HepG2 (cell line): Measurements from ENCODE around the gene LDHAL6B. TPM values are rescaled to one million over a fixed set of nuclear protein-coding genes. Genes with fewer than 3 reads are reported as not detected.

ENCODE experiments used
- CHD4 ChIP-seq: fragments of 200-600 bp; sonication (generic); IDR thresholded peaks from 2 replicates; pipeline ENCODE4 v1.7.0; 2017; ENCODE audit warnings: mild to moderate bottlenecking, low read length, borderline replicate concordance
- CREM ChIP-seq, 2 experiments: sonication (generic) in 1 of 2; formaldehyde crosslinking in 1 of 2; IDR thresholded peaks; 2 replicates each; pipeline versions ENCODE4 v1.4.0 to v1.6.1; 2016 to 2020; ENCODE audit warnings: antibody characterized with exemption in 1 of 2, mild to moderate bottlenecking in 1 of 2, missing genetic modification reagents in 1 of 2
- DMAP1 ChIP-seq: IDR thresholded peaks from 2 replicates; pipeline ENCODE4 v1.6.1; 2016
- ELF1 ChIP-seq: sonication (generic); formaldehyde crosslinking; IDR thresholded peaks from 2 replicates; pipeline ENCODE4 v1.4.0; 2020; ENCODE audit warnings: missing genetic modification reagents
- FOSL2 ChIP-seq: sonication (generic); formaldehyde crosslinking; IDR thresholded peaks from 2 replicates; pipeline ENCODE4 v1.4.0; 2020; ENCODE audit warnings: missing genetic modification reagents
- FOXJ3 ChIP-seq: sonication (generic); formaldehyde crosslinking; IDR thresholded peaks from 2 replicates; pipeline ENCODE4 v1.4.0; 2020; ENCODE audit warnings: missing genetic modification reagents, mild to moderate bottlenecking, borderline replicate concordance
- HDAC1 ChIP-seq: sonication (generic); formaldehyde crosslinking; IDR thresholded peaks from 2 replicates; pipeline ENCODE4 v1.5.1; 2020; ENCODE audit warnings: mild to moderate bottlenecking, missing genetic modification reagents
- MBD4 ChIP-seq: IDR thresholded peaks from 2 replicates; pipeline ENCODE4 v1.6.1; 2012; ENCODE audit warnings: low read length, inconsistent platforms, borderline replicate concordance
- MIER2 ChIP-seq: IDR thresholded peaks from 2 replicates; pipeline ENCODE4 v1.6.1; 2016; ENCODE audit warnings: missing biosample characterization, missing genetic modification reagents
- SMC3 ChIP-seq: IDR thresholded peaks from 2 replicates; pipeline ENCODE4 v1.6.1; 2011; ENCODE audit warnings: low read length, improper control_type of control experiment
- TBX2 ChIP-seq: sonication (generic); formaldehyde crosslinking; IDR thresholded peaks from 2 replicates; pipeline ENCODE4 v1.5.0; 2020; ENCODE audit warnings: missing genetic modification reagents, mild to moderate bottlenecking, borderline replicate concordance
- TCF7L2 ChIP-seq: IDR thresholded peaks from 2 replicates; pipeline ENCODE4 v1.6.1; 2011; ENCODE audit warnings: mild to moderate bottlenecking, low read depth, low read length, moderate library complexity
- THYN1 ChIP-seq: sonication (generic); formaldehyde crosslinking; IDR thresholded peaks from 2 replicates; pipeline ENCODE4 v1.8.1; 2023; ENCODE audit warnings: low read depth, mild to moderate bottlenecking, moderate library complexity, missing genetic modification reagents, borderline replicate concordance
- TMF1 ChIP-seq: sonication (generic); formaldehyde crosslinking; IDR thresholded peaks from 2 replicates; pipeline ENCODE4 v1.8.1; 2022; ENCODE audit warnings: low read depth, missing genetic modification reagents
- TSC22D2 ChIP-seq: sonication (generic); formaldehyde crosslinking; IDR thresholded peaks from 2 replicates; pipeline ENCODE4 v1.5.1; 2020; ENCODE audit warnings: missing genetic modification reagents, mild to moderate bottlenecking, borderline replicate concordance
- ZBTB7A ChIP-seq: sonication (generic); formaldehyde crosslinking; IDR thresholded peaks from 2 replicates; pipeline ENCODE4 v1.8.0; 2022; ENCODE audit warnings: mild to moderate bottlenecking, missing genetic modification reagents
- ZFP90 ChIP-seq: sonication (generic); formaldehyde crosslinking; IDR thresholded peaks from 2 replicates; pipeline ENCODE4 v1.8.0; 2022; ENCODE audit warnings: missing genetic modification reagents, mild to moderate bottlenecking, inconsistent platforms, borderline replicate concordance
- ZNF30 ChIP-seq: sonication (generic); formaldehyde crosslinking; IDR thresholded peaks from 2 replicates; pipeline ENCODE4 v1.5.0; 2020; ENCODE audit warnings: mild to moderate bottlenecking, missing genetic modification reagents
- ZNF484 ChIP-seq: sonication (generic); formaldehyde crosslinking; IDR thresholded peaks from 2 replicates; pipeline ENCODE4 v1.5.1; 2020; ENCODE audit warnings: mild to moderate bottlenecking, low read depth, missing genetic modification reagents, borderline replicate concordance
- ZNF530 ChIP-seq: sonication (generic); formaldehyde crosslinking; IDR thresholded peaks from 2 replicates; pipeline ENCODE4 v1.5.0; 2020; ENCODE audit warnings: low read depth, mild to moderate bottlenecking, missing genetic modification reagents
- ZNF556 ChIP-seq: sonication (generic); formaldehyde crosslinking; IDR thresholded peaks from 2 replicates; pipeline ENCODE4 v1.4.0; 2020; ENCODE audit warnings: mild to moderate bottlenecking, missing genetic modification reagents, borderline replicate concordance
- ZNF703 ChIP-seq: sonication (generic); formaldehyde crosslinking; IDR thresholded peaks from 2 replicates; pipeline ENCODE4 v1.5.1; 2020; ENCODE audit warnings: missing genetic modification reagents, mild to moderate bottlenecking, moderate library complexity, borderline replicate concordance
- polyA plus RNA-seq, 8 experiments: library from polyadenylated mRNA; depleted of rRNA in 3 of 8; stranded (reverse) in 7 of 8; unstranded in 1 of 8; fragments of >200 nt; fragmentation: Illumina TruSeq in 4 of 8; extraction: Trizol in 4 of 8; gene quantifications; 2 replicates each; pipeline versions ENCODE4 v1.2.1 to v1.2.3, GENCODE V29; 2011 to 2016; ENCODE audit warnings: low read depth in 4 of 8, missing spikeins in 1 of 8, mixed read lengths in 1 of 8; ENCODE audit not compliant: insufficient read depth in 1 of 8
- total RNA-seq, 5 experiments: library from RNA; depleted of rRNA; stranded (reverse); fragments of >200 nt; fragmentation: Illumina TruSeq; extraction: Trizol; gene quantifications; 2 replicates each; pipeline ENCODE4 v1.2.3, GENCODE V29; 2016; ENCODE audit warnings: low read depth in 1 of 5
- TF ChIP-seq, protein P1 (sequence below): sonication (generic); formaldehyde crosslinking; IDR thresholded peaks from 2 replicates; pipeline ENCODE4 v1.4.0; 2020; ENCODE audit warnings: mild to moderate bottlenecking, missing genetic modification reagents
- TF ChIP-seq, protein P2 (sequence below): sonication (generic); formaldehyde crosslinking; IDR thresholded peaks from 2 replicates; pipeline ENCODE4 v1.9.0; 2022; ENCODE audit warnings: low read depth, missing genetic modification reagents
- TF ChIP-seq, protein P3 (sequence below): sonication (generic); formaldehyde crosslinking; IDR thresholded peaks from 2 replicates; pipeline ENCODE4 v1.5.0; 2020; ENCODE audit warnings: mild to moderate bottlenecking, missing genetic modification reagents, moderate library complexity

LDHAL6B gene
- total and polyA plus RNA-seq, 2 of the 13 experiments (the other 11 are each of a cell fraction or from before 2014, with no cell fraction given): not detected

DNA sequence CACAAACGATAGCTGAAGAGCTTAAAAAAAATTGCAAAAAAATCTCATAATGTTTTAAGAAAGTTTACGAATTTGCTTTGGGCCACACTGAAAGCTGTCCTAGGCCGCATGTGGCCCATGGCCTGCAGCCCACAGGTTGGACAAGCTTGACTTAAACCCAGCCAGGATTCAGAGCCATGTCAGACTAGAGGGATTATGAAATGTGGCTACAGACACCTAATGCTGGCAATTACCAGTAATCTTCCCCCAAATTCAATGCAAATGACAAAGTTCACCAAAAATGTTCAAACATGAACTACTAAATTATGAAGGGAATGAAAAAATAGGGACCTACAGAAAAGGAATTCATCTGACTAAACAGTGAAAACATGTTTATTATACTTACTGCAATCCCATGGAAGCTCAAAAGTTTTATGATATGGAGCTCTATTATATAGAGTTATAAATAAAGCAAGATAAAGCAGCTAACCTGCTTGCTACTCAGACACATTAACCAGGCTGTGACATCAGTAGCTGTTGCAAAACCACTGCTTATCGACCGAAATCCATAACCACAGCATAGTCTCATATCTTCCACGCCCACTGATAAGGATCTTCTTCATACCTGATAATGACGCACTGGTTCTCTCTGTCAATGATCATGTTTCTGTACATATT, 49.2 kb downstream of the LDHAL6B start (continued):
- no peak for TF ChIP-seq ZNF530 (CRISPR knock-in tag)
- TF ChIP-seq TSC22D2: no peak
- TF ChIP-seq, protein P1, sequence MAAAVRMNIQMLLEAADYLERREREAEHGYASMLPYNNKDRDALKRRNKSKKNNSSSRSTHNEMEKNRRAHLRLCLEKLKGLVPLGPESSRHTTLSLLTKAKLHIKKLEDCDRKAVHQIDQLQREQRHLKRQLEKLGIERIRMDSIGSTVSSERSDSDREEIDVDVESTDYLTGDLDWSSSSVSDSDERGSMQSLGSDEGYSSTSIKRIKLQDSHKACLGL: no peak
- TF ChIP-seq FOSL2 (CRISPR knock-in tag): peak; percentile 82
- no peak for TF ChIP-seq SMC3
- TF ChIP-seq TCF7L2: no peak
- peak; percentile 80 for TF ChIP-seq CREM (IDR thresholded peaks at IDR 0.05)
- TF ChIP-seq CREM (CRISPR knock-in tag; IDR thresholded peaks at IDR 0.05): no peak
- 0 out of 2 replicates have a peak, but pooled peaks have one; percentile 11 for TF ChIP-seq CHD4
- TF ChIP-seq ZNF484 (CRISPR knock-in tag): no peak
- TF ChIP-seq, protein P2, sequence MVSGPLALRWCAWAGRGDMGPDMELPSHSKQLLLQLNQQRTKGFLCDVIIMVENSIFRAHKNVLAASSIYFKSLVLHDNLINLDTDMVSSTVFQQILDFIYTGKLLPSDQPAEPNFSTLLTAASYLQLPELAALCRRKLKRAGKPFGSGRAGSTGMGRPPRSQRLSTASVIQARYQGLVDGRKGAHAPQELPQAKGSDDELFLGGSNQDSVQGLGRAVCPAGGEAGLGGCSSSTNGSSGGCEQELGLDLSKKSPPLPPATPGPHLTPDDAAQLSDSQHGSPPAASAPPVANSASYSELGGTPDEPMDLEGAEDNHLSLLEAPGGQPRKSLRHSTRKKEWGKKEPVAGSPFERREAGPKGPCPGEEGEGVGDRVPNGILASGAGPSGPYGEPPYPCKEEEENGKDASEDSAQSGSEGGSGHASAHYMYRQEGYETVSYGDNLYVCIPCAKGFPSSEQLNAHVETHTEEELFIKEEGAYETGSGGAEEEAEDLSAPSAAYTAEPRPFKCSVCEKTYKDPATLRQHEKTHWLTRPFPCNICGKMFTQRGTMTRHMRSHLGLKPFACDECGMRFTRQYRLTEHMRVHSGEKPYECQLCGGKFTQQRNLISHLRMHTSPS: no peak
- no peak for TF ChIP-seq MIER2 (CRISPR knock-in tag)
- peak; percentile 33; the same call in 1 of the 2 replicates for TF ChIP-seq HDAC1
- TF ChIP-seq ELF1 (CRISPR knock-in tag): no peak
- TF ChIP-seq ZBTB7A (CRISPR knock-in tag): no peak
- TF ChIP-seq ZNF556 (CRISPR knock-in tag): no peak
- TF ChIP-seq TBX2: peak; percentile 24; the same call in 1 of the 2 replicates
- no peak for TF ChIP-seq ZNF703 (CRISPR knock-in tag)
- TF ChIP-seq ZNF30 (CRISPR knock-in tag): no peak
- TF ChIP-seq THYN1 (CRISPR knock-in tag): no peak
- no peak for TF ChIP-seq ZFP90 (CRISPR knock-in tag)
- TF ChIP-seq FOXJ3 (CRISPR knock-in tag): peak; percentile 42; the same call in 1 of the 2 replicates
- TF ChIP-seq, protein P3, sequence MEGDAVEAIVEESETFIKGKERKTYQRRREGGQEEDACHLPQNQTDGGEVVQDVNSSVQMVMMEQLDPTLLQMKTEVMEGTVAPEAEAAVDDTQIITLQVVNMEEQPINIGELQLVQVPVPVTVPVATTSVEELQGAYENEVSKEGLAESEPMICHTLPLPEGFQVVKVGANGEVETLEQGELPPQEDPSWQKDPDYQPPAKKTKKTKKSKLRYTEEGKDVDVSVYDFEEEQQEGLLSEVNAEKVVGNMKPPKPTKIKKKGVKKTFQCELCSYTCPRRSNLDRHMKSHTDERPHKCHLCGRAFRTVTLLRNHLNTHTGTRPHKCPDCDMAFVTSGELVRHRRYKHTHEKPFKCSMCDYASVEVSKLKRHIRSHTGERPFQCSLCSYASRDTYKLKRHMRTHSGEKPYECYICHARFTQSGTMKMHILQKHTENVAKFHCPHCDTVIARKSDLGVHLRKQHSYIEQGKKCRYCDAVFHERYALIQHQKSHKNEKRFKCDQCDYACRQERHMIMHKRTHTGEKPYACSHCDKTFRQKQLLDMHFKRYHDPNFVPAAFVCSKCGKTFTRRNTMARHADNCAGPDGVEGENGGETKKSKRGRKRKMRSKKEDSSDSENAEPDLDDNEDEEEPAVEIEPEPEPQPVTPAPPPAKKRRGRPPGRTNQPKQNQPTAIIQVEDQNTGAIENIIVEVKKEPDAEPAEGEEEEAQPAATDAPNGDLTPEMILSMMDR (CRISPR knock-in tag): no peak
- no peak for TF ChIP-seq DMAP1 (CRISPR knock-in tag)
- no peak for TF ChIP-seq TMF1 (CRISPR knock-in tag)
- no peak for TF ChIP-seq MBD4
